Activated CD4-positive, alpha-beta T cell treated with anti-CD3 and anti-CD28 coated beads for 1 hour (primary cell): ENCODE data around the gene LCOR.
A peak's percentile ranks its signal among the peaks of the same experiment; 100 is the strongest.

Experiments
- DNase-seq: peaks from one replicate; pipeline ENCODE4 v3.0.0-alpha.2; 2020

LCOR gene

DNA sequence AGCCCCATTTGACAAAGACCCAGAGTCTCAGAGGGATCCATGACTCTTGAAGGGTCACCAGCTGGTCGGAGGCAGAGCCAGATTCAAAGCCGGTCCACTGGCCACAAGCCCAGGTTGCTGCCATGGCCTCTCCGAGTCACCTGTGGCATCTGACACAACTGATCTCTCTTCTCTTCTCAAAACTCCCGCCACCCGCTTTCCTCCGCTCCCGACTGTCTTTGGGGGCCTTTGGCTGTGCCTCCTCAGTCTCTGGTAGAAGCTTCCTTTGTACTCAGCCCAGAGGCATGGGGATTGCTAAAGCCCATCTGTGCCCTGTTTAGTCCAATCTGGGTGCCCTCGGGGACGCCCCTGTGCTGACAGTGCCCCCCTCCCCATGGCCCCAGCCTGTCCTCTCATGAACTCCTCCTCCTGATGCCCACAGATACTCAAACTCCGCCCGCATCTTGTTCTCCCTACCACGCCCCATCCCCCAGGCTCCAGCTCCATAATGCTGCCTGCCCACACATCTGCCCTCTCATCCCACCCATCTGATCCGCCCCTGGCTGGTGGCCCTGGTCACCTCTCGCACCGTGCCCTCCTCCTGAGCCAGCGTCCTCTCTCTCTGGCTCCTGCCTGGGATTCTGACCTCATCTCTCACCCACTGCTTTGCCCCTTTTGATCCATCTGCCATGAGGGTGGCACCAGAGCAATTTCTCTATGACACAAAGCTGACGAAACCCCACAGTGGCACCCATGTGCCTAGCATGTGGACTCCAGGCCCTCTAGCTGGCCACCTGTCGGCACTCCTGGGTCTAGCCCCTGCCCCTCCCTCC lies 203.1 kb downstream of the LCOR start:
- no peak for DNase-seq

DNA sequence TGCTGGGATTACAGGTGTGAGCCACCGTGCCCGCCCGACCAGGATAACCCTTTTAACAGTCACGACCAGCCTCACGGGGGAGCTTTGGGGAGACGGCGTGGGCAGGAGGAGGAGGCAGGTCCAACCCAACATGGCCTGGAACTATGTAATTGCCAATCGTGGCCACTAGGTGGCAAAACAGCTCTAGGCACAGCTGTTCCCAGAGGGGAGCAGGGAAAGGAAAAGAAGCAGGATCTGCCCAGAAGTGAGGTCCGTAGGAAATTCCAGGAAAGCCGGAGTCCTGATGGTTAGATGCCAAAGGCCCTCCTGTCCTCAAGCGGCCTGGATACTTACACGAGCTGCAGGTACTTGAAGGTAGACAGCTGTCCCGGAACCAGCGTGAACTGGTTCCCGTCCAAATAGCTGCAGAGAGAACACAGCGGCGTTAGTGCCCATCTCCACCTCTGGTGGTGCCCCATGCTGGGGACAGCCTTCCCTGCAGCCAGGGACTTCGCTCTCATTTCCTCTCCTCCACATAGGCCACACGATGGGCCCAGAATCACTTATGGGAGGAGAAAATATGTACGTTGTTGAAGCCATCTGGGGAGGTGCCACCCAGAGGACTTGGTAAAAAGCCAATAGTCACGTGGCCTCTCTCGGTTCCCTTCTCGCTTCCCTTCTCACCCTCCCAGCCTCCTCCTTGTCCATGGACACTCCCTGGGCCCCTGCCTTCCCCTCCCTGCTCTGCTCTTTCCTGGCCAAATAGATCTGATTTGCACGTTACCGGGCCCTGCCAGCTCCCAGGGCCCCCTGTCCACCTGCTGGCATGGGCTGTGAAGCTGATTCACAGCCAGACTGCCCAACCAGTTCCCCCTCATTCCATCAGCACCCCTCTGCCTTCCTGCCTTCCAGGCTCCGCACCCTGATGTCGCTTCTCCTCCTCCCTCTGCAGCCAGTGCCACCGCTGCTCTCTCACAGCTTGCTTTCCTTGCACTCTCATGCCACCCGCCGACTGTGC lies 205.6 kb downstream of the LCOR start:
- DNase-seq, result peak; percentile 52

DNA sequence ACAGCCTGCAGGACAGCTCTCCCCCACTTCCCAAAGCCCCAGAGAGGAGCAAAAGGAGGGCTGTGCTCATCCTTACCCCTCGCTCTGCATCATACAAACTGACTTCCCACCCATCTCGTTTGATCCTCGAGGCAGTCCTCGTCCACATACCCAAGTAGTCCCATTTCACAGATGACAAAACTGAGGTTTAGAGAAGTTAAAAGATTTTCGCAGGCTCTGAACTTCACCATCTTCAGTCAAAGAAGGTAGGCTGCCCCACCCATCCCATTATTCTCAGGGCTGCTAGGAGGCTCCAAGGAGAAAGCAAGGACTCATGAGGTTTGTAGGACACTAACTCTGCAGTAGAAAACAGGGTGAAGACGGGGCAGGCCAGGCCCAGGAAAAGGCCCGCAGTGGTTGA lies 206.6 kb downstream of the LCOR start:
- no peak for DNase-seq

DNA sequence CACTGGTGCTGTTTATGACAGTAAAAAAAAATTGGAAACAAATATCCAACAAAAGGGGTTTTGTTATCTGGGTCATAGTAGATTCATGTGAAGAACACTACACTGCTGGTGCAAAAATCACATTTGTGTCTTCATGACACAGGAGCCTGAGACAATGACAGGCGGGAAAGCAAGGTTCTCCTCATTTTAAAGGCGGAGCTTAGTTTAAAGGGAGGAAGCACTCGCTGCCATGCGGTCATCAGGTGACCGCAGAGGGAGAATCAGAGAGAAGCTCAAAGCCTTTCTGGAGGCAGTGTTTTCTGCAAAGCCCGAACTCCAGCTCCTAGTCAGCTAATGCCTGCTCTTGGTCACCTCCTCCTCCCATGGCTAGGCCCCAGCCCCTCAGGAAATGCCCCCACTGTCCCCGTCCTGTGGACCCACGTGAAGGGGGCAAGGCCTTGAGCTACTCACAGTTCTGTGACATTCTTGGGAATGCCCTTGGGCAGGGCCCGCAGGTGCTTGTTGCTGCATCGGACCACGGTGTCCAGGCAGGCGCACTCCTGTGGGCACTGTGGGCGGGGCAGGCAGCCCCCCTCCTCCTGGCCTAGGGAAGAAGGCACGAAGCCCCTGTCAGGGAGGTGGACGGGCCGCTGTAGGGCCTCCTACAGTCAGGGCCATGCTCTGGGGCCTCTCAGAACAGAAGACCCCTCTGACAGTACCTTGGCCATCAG lies 207.6 kb downstream of the LCOR start:
- no peak for DNase-seq

DNA sequence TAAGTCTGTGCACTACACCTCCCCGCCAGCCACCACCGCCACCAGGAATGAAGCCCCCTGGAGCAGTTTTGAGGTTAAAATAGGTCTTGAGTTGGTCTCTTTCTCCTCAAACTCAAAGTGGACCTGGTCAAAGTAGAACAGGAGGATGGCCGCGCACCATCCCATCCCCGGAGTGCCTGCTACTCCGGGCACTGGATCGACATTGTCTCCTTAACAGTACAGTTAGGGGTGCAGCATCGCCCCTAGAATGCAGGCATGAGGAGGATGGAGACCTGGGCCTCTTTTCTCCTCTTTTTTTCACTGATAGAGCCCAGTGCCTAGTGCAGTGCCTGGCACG lies 208.1 kb downstream of the LCOR start:
- no peak for DNase-seq

DNA sequence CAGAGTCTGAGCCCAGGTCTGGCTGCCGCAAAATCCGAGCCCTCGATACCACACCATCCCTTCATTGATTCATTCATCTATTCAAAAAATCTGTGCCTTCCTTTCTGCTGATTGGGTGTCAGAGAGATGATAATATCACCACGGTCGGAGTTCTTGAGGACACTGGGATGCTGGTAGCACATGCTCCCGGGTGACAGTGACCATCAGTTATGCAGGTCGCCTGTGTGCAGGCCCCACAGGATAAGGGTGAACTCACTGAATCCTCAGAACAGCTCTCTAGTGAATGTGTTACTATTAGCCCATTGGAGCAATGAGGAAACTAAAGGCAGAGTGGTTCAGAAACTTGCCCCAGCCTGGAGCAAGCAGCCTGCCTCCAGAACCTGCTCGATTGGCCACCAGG lies 208.6 kb downstream of the LCOR start:
- no peak for DNase-seq

DNA sequence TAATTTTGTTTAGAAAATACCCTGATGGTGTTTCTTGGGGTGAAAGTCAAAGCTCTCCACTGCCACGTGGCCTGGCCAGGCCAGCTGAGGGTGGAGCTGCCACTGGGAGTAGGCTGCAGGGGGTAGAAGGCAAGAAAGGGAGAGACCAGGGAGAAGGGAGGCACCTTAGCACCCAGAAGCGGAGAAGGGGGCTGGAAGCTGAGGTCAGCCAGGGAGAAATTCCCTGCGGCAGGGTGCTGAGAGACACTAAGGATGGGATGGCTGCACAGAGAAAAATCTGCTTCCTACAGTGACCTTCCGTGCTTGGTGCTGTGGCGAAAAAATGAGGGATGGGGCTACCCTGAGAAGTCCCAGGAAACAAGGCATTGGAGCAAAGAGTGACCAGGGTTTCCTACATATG lies 210.0 kb downstream of the LCOR start:
- DNase-seq, result no peak

DNA sequence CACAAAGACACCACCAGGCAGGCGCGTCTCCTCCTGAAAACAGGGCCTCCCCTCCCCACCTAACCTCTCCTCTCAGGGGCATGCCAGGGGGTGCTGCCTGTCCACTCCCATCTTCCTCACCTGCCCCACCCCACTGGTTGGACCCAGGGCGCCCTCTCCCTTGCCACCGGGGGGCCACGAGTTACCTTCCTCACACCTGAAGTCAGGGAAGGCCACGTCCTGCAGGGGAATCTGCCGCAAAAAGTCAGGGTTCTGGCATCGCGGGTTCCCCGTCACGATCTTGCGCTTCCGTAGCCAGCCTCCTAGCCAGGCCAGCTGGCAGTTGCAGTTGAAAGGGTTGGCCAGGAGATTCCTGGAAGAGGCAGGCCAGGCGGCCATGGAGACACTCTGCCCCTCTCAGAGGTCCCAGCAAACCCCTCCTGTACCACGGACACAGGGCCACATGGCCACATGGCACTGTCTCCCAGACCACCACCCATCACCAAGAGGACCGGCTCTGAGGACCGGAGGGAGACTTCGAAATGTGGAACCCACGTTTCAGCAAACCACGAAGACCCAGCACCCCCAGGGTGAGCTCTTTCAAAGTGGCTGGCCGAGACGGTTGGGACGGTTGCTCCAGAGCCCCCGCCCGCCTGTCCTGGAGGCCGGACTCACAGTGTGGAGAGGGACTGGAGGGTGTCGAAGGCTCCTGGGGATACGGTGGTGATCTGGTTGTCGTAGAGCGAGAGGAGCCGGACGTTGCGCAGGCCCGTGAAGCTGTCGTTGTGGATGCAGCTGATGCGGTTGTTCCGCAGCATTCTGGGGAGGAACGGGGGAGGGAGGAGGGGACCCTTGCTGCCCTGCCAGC lies 210.8 kb downstream of the LCOR start:
- DNase-seq, result no peak

DNA sequence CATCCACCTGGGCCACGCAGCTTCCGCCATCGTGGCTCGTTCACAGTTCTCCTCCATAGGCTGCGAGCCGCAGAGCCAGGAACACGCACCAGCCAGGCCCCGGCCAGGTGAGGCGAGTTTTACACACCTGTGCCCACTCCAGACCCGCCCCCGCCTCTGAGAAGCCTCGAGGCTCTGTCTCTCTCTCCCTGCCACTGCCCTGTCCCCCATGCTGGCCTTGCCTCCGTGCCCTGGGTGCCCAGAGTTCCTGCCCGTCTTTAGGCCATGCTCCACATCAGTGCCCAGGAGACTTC lies 211.4 kb downstream of the LCOR start:
- DNase-seq, result no peak
